H9 (cell line): ENCODE data around the gene FXYD7. TPM values are rescaled to one million over a fixed set of nuclear protein-coding genes. Genes with fewer than 3 reads are reported as not detected.
A peak's percentile ranks its signal among the peaks of the same experiment; 100 is the strongest.

Experiments used
- DNase-seq: peaks from one replicate; pipeline ENCODE4 v3.0.0-alpha.2; 2017
- H2AFZ ChIP-seq: one replicate; pipeline ENCODE4 v1.6.1; 2013; ENCODE audit warnings: mild to moderate bottlenecking, low read length, control low read depth, moderate library complexity
- H2AK5ac ChIP-seq: 2 replicates; pipeline ENCODE4 v1.6.1; 2013; ENCODE audit warnings: low read length, control low read depth, mixed read lengths; ENCODE audit not compliant: insufficient read length
- H2BK120ac ChIP-seq: one replicate; pipeline ENCODE4 v1.6.1; 2013; ENCODE audit warnings: low read depth, mild to moderate bottlenecking, low read length, control low read depth, inconsistent platforms; ENCODE audit not compliant: poor library complexity, severe bottlenecking
- H2BK12ac ChIP-seq: 2 replicates; pipeline ENCODE4 v1.6.1; 2013; ENCODE audit warnings: low read length, control low read depth, mixed read lengths, low read depth; ENCODE audit not compliant: insufficient read length
- H2BK15ac ChIP-seq: 2 replicates; pipeline ENCODE4 v1.6.1; 2013; ENCODE audit warnings: low read depth, low read length, control low read depth
- H2BK20ac ChIP-seq: one replicate; pipeline ENCODE4 v1.6.1; 2013; ENCODE audit warnings: low read depth, mild to moderate bottlenecking, low read length, control low read depth, inconsistent platforms; ENCODE audit not compliant: poor library complexity, severe bottlenecking
- H2BK5ac ChIP-seq: 2 replicates; pipeline ENCODE4 v1.6.1; 2013; ENCODE audit warnings: low read length, control low read depth, mixed read lengths; ENCODE audit not compliant: insufficient read length
- H3K14ac ChIP-seq: 2 replicates; pipeline ENCODE4 v1.6.1; 2013; ENCODE audit warnings: low read length, control low read depth; ENCODE audit not compliant: insufficient read depth
- H3K18ac ChIP-seq: 2 replicates; pipeline ENCODE4 v1.6.1; 2013; ENCODE audit warnings: low read depth, mild to moderate bottlenecking, mixed read lengths, low read length, control low read depth; ENCODE audit not compliant: insufficient read length
- H3K23ac ChIP-seq: 2 replicates; pipeline ENCODE4 v1.6.1; 2013; ENCODE audit warnings: low read length, control low read depth, mixed read lengths, low read depth; ENCODE audit not compliant: insufficient read length
- H3K23me2 ChIP-seq: 2 replicates; pipeline ENCODE4 v1.6.1; 2013; ENCODE audit warnings: low read depth, mild to moderate bottlenecking, mixed read lengths, low read length, control low read depth; ENCODE audit not compliant: insufficient read length, poor library complexity, severe bottlenecking
- H3K27ac ChIP-seq: 2 replicates; pipeline ENCODE4 v1.5.1; 2013; ENCODE audit warnings: low read length, control low read depth, mixed read lengths, low read depth; ENCODE audit not compliant: insufficient read length
- H3K27me3 ChIP-seq: 2 replicates; pipeline ENCODE4 v1.6.1; 2013; ENCODE audit warnings: low read length, control low read depth, inconsistent platforms; ENCODE audit not compliant: insufficient read depth
- H3K4ac ChIP-seq: 2 replicates; pipeline ENCODE4 v1.6.1; 2013; ENCODE audit warnings: low read depth, mild to moderate bottlenecking, control low read depth, inconsistent platforms, low read length, moderate library complexity
- H3K4me1 ChIP-seq: 2 replicates; pipeline ENCODE4 v1.6.1; 2013; ENCODE audit warnings: low read length, control low read depth, inconsistent platforms; ENCODE audit not compliant: insufficient read depth
- H3K4me2 ChIP-seq: 2 replicates; pipeline ENCODE4 v1.6.1; 2013; ENCODE audit warnings: low read length, control low read depth, mixed read lengths; ENCODE audit not compliant: insufficient read length, insufficient read depth
- H3K56ac ChIP-seq: 2 replicates; pipeline ENCODE4 v1.6.1; 2013; ENCODE audit warnings: low read depth, mild to moderate bottlenecking, mixed read lengths, low read length, control low read depth; ENCODE audit not compliant: insufficient read length
- H3K79me1 ChIP-seq: 2 replicates; pipeline ENCODE4 v1.6.1; 2013; ENCODE audit warnings: low read depth, mild to moderate bottlenecking, moderate library complexity, low read length, control low read depth, inconsistent platforms; ENCODE audit not compliant: insufficient read depth, poor library complexity, severe bottlenecking
- H3K79me2 ChIP-seq: 2 replicates; pipeline ENCODE4 v1.6.1; 2013; ENCODE audit warnings: low read length, control low read depth, inconsistent platforms; ENCODE audit not compliant: insufficient read depth
- H3K9ac ChIP-seq: 2 replicates; pipeline ENCODE4 v1.6.1; 2013; ENCODE audit warnings: low read length, control low read depth, mixed read lengths; ENCODE audit not compliant: insufficient read length; ENCODE audit errors: extremely low read depth
- H3K9me3 ChIP-seq: one replicate; pipeline ENCODE4 v1.6.1; 2013; ENCODE audit warnings: low read depth, low read length, inconsistent platforms; ENCODE audit not compliant: control insufficient read depth
- H3T11ph ChIP-seq: one replicate; pipeline ENCODE4 v1.6.1; 2013; ENCODE audit warnings: mild to moderate bottlenecking, low read length, control low read depth, inconsistent platforms
- H4K20me1 ChIP-seq: one replicate; pipeline ENCODE4 v1.6.1; 2013; ENCODE audit not compliant: control insufficient read depth, insufficient read length, insufficient read depth
- H4K5ac ChIP-seq: 2 replicates; pipeline ENCODE4 v1.6.1; 2013; ENCODE audit warnings: low read depth, mild to moderate bottlenecking, mixed read lengths, low read length, control low read depth; ENCODE audit not compliant: insufficient read length
- H4K8ac ChIP-seq: replicated peaks from 2 replicates; pipeline ENCODE4 v1.6.1; 2013; ENCODE audit warnings: low read length, control low read depth, mixed read lengths, low read depth; ENCODE audit not compliant: insufficient read length
- H4K91ac ChIP-seq: 2 replicates; pipeline ENCODE4 v1.6.1; 2013; ENCODE audit warnings: low read depth, mild to moderate bottlenecking, moderate library complexity, mixed read lengths, low read length, control low read depth; ENCODE audit not compliant: insufficient read length
- H3K27ac Mint-ChIP-seq, 3 experiments: 2 replicates in 2 of 3; 3 replicates in 1 of 3; pipeline ENCODE4 v1.8.0; 2020 to 2021; ENCODE audit warnings: mixed read lengths in 3 of 3, mild to moderate bottlenecking in 1 of 3, moderate library complexity in 1 of 3
- H3K27me3 Mint-ChIP-seq: 2 replicates; pipeline ENCODE4 v1.8.0; 2021; ENCODE audit warnings: low read depth, mild to moderate bottlenecking, moderate library complexity, mixed read lengths
- H3K36me3 Mint-ChIP-seq, 3 experiments: 2 replicates in 2 of 3; 3 replicates in 1 of 3; pipeline ENCODE4 v1.8.0; 2020 to 2021; ENCODE audit warnings: low read depth in 3 of 3, mixed read lengths in 3 of 3; ENCODE audit not compliant: insufficient read depth in 1 of 3
- H3K4me1 Mint-ChIP-seq, 2 experiments: 2 replicates each; pipeline ENCODE4 v1.8.0; 2020; ENCODE audit warnings: mixed read lengths in 2 of 2
- H3K4me3 Mint-ChIP-seq, 2 experiments: 2 replicates in 1 of 2; 3 replicates in 1 of 2; pipeline ENCODE4 v1.8.0; 2020 to 2021; ENCODE audit warnings: mild to moderate bottlenecking in 2 of 2, mixed read lengths in 2 of 2, moderate library complexity in 1 of 2
- H3K9me3 Mint-ChIP-seq, 2 experiments: 2 replicates in 1 of 2; 3 replicates in 1 of 2; pipeline ENCODE4 v1.8.0; 2020; ENCODE audit warnings: mild to moderate bottlenecking in 2 of 2, mixed read lengths in 2 of 2, moderate library complexity in 1 of 2
- CTCF ChIP-seq: fragments of 200-600 bp; sonication (generic); conservative IDR thresholded peaks from 3 replicates; pipeline ENCODE4 v1.8.0; 2021; ENCODE audit warnings: antibody characterized with exemption, mild to moderate bottlenecking
- WGBS: extraction: QIAGEN DNeasy Blood & Tissue Kit; methylation state at CpG from one replicate; pipeline ENCODE4 v1.1.7; 2013; ENCODE audit warnings: missing lambda C conversion rate, low lambda C conversion rate, mixed read lengths; ENCODE audit not compliant: insufficient read length; ENCODE audit errors: extremely low coverage; 5-methylcytosine and 5-hydroxymethylcytosine counted together
- total RNA-seq: library from RNA; stranded (reverse); gene quantifications from 2 replicates; pipeline ENCODE4 v1.2.1, GENCODE V29; 2021

The FXYD7 gene
- total RNA-seq, 1 experiment from 2014 or later = 9.0 TPM

GRCh38 chr19:35115177-35115951, 27.7 kb upstream of the FXYD7 start, which contains the start of gene FXYD3:
Gene FXYD3 (plus strand): TSS chr19:35115823. CDS start chr19:35119377, 3,554 bp downstream.
- H3T11ph ChIP-seq = no peak within 1 kb of the TSS
- H4K91ac ChIP-seq = no peak within 1 kb of the TSS
- no peak within 1 kb of the TSS for H3K27ac ChIP-seq
- WGBS = no CpG with 5 or more reads among the region's 14 CpGs
- H3K18ac ChIP-seq = no peak within 1 kb of the TSS
- no peak within 1 kb of the TSS for H3K14ac ChIP-seq
- H2BK120ac ChIP-seq = no peak within 1 kb of the TSS
- no peak within 1 kb of the TSS for H2AK5ac ChIP-seq
- no peak within 1 kb of the TSS for H3K4ac ChIP-seq
- no peak within 1 kb of the TSS for H2BK20ac ChIP-seq
- no peaks in the 10 kb centered on the region for H3K9me3 ChIP-seq
- H2AFZ ChIP-seq = no peak within 1 kb of the TSS
- no peaks in the 10 kb centered on the region for H3K27me3 ChIP-seq
- H4K5ac ChIP-seq = no peak within 1 kb of the TSS
- H3K4me3 Mint-ChIP-seq = peak within 1 kb of the TSS; percentile 62 to 74
- H2BK12ac ChIP-seq = no peak within 1 kb of the TSS
- H3K4me1 ChIP-seq = no peaks in the 10 kb centered on the region
- H4K8ac ChIP-seq = no peak within 1 kb of the TSS
- H3K4me1 Mint-ChIP-seq = peaks cover 38 to 55% of the 10 kb centered on the region in 2 experiments
- no peaks in the 10 kb centered on the region; a peak in 1 of 7 replicates for H3K36me3 Mint-ChIP-seq
- no peak within 1 kb of the TSS for H3K9ac ChIP-seq
- H2BK15ac ChIP-seq = no peak within 1 kb of the TSS
- H3K79me1 ChIP-seq = no peaks in the 10 kb centered on the region
- H3K23me2 ChIP-seq = no peaks in the 10 kb centered on the region
- peaks cover 10% of the 10 kb centered on the region for H3K27me3 Mint-ChIP-seq
- H3K79me2 ChIP-seq = no peaks in the 10 kb centered on the region
- H2BK5ac ChIP-seq = no peak within 1 kb of the TSS
- peak within 1 kb of the TSS; percentile 25 for H3K4me2 ChIP-seq
- no peak within 1 kb of the TSS for H3K23ac ChIP-seq
- no peaks in the 10 kb centered on the region for H3K9me3 Mint-ChIP-seq
- TF ChIP-seq CTCF = no peak
- no peak within 1 kb of the TSS for H3K56ac ChIP-seq
- no peak within 1 kb of the TSS; a peak in 2 of 7 replicates for H3K27ac Mint-ChIP-seq
- DNase-seq = no peak
- H4K20me1 ChIP-seq = no peaks in the 10 kb centered on the region
